GM21723 (cell line): ENCODE measurements around the gene ITGB4.

ENCODE experiments used
- ATAC-seq: cut with Tn5 transposase; IDR thresholded peaks from one replicate; pipeline ENCODE4 v1.9.1; 2021; ENCODE audit warnings: mild to moderate bottlenecking, moderate library complexity; ENCODE audit not compliant: unreplicated experiment

ITGB4 gene

GRCh38 chr17:75783069-75783783 is 62.0 kb downstream of the ITGB4 start:
- no peak for ATAC-seq

- ATAC-seq = no peak
Observed at GRCh38 chr17:75783803-75784472, 62.7 kb downstream of the ITGB4 start.

- ATAC-seq = peak; percentile 60
Observed at GRCh38 chr17:75784473-75785015, 63.3 kb downstream of the ITGB4 start, which contains the start of gene UNK. TSS of gene UNK (plus strand) at chr17:75784806. CDS start at chr17:75784881, 75 bp downstream.

GRCh38 chr17:75785016-75785890 is 64.0 kb downstream of the ITGB4 start:
- peak; percentile 53 for ATAC-seq

GRCh38 chr17:75791254-75791653 is 70.0 kb downstream of the ITGB4 start:
- no peak for ATAC-seq

GRCh38 chr17:75793460-75793859 is 72.2 kb downstream of the ITGB4 start:
- no peak for ATAC-seq

- ATAC-seq = no peak
Observed at GRCh38 chr17:75795820-75796607, 74.8 kb downstream of the ITGB4 start.

GRCh38 chr17:75799402-75799801 is 78.1 kb downstream of the ITGB4 start:
- ATAC-seq = no peak

GRCh38 chr17:75803883-75804282 is 82.6 kb downstream of the ITGB4 start:
- no peak for ATAC-seq

- ATAC-seq = no peak
Observed at GRCh38 chr17:75806822-75807500, 85.7 kb downstream of the ITGB4 start.
